Mucosa of gallbladder (tissue), 1 donor: ENCODE results near the gene MRGPRX1. TPM values are rescaled to one million over a fixed set of nuclear protein-coding genes. Genes with fewer than 3 reads are reported as not detected.
"Not testable (repeated sequence)": the region's sequence is repeated elsewhere in the genome, so short reads cannot be mapped to it uniquely, and the experiment has no call there.

Experiments
- DNase-seq: peaks from one replicate; pipeline ENCODE4 v3.0.0-alpha.2; 2020; ENCODE audit warnings: low spot score
- total RNA-seq: library from RNA; stranded (reverse); gene quantifications from one replicate; pipeline ENCODE4 v1.2.1, GENCODE V29; 2021
- donor health status: DM: no; HTN: no; CAD: no.

Gene MRGPRX1
- not detected for total RNA-seq

DNA sequence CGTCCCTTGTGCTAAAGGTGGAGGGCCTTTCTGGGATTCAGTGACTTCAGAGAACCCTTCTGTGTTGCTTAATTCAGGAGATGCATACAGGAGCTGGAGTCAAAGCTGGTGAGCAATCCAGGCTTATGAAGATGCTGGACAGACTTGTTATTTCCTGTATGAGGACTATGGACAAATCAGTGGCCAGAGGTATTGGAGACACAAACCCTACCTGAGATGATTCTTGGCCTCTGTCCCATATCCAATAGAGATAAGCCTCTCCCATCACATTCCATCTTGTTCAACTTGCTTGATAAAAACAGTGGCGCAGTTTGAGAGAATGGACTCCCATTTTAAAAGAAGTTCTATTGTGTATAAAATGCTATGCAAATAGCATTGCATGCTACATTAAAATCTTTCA lies at the start of gene MRGPRX1:
Gene MRGPRX1, minus strand, starts transcription at position 101 of the 400 bp plus-strand sequence. CDS start 4,630 bp downstream, outside the sequence.
- DNase-seq, result no peak

DNA sequence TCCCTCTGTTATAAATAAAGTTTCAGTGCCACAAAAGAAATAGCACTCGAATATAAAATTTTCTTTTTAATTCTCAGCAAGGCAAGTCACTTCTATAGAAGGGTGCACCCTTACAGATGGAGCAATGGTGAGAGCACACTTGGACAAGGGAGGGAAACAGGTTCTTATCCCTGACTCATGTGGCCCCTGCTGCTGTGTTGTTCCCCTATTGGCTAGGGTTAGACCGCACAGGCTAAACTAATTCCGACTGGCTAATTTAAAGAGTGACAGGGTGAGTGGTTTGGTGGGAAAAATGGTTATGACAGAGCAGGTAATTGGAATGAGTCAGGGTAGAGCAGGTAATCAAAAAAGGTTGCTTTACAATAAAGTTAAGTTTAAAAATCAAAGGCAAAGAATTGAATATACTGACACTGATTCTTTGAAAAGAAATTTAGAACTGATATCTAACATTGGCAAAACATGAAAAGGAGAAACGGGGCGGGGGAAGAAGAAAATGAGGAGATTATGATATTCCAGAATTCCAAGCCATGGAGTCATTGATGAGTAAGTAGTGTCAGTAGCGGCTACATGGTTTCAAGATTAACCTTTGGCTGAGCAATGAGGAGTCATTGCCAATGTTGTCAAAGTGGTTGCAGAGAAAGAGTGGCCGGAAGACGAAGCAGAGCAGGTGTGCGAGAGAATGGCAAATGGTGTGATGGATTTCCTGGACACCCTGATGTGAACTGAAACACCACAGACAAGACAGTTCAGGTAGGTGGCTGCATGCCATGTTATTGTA lies 48.4 kb upstream of the MRGPRX1 start:
- no peak for DNase-seq

DNA sequence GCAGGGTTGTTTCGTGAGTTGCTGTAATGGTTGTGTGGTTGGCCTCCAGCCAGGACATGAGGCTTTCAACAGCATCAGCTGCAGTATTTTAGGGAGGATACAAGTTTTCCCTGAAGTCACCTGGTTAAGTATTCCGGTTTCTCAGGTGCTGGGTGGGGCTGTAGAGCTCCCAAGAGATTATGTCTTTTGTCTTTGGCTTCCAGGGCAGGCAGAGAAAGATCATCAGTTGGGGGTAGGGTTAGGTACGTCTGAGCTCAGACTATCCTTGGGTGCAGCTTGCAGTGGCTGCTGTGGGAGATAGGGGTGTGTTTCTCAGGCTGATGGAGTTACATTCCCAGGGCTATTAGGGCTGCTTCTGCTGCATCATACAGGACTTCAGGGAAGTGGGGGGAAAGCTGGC lies 47.5 kb upstream of the MRGPRX1 start:
- DNase-seq, result no peak

DNA sequence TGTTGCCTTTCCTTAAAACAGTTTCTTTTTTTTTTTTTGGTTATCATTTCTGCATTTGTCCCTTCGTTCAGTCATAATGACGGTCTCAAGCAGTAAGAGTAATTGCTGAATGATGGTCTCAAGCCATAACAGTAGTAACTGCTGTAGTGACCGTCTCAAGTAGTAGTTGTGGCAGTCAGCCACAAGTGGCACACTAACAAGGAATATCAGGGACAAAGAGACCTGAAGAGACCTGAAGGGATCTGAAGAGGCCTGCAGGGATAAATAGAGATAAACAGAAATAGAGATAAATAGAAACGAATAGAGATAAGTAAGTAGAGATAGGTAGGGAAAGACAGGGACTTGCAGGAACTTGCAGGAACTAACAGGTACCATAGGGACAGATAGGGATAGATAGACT lies 42.7 kb upstream of the MRGPRX1 start:
- DNase-seq, result no peak

DNA sequence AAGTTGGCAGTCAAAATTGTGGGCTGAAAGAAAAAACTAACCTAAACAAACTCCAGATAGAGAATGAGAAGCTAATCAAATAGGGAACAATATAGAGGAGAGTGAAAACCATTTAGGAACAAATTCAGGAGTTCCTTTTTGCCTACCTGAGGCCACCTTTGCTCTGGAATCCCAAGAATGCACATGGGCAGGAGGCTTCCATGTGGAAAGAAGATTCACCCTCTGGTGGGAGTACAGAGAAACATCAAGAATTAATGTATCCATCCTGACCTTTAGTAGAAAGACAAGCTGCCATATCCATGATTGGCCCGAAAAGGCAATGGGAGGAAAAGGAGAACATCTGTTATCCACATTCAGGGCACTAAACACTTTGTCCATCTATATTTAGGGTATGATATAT lies 35.0 kb upstream of the MRGPRX1 start:
- DNase-seq, result no peak

DNA sequence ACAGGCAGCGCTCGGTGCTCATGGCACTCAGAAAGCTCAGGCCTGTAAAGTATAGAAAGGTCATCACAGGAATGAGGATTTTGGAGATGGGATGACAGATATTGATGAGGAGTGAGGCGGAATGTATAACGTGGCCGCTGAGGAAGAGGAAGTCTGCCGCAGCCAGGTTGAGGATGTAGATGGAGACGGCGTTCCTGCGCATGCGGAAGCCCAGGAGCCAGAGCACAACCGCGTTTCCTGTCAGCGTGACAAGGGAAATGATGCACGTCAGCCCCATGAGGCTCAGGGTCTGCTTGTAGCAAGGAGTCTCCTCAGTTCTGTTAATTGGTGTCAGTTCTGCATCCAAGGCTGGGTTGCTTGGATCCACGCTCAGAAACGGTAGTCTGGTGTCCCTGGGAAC lies 33.1 kb upstream of the MRGPRX1 start:
- no peak for DNase-seq

DNA sequence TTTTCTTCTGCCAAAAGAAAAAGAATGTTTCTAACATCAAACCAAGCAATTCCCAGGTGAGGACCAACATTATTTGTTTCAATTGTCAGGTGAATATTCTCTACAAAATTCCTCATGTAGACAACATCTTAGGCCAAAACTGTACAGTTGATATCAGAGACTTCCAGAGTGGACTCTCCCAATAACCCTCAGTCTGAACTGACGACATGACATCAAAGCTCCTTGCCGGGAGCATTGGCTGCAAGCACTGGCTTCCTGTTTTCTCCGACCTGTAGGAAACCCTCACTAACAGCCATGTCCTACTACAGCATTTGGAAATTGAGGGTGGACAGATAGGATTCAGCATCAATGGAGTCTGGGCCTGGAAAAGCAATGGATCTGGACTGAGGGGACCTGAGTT lies 30.5 kb upstream of the MRGPRX1 start:
- no peak for DNase-seq

DNA sequence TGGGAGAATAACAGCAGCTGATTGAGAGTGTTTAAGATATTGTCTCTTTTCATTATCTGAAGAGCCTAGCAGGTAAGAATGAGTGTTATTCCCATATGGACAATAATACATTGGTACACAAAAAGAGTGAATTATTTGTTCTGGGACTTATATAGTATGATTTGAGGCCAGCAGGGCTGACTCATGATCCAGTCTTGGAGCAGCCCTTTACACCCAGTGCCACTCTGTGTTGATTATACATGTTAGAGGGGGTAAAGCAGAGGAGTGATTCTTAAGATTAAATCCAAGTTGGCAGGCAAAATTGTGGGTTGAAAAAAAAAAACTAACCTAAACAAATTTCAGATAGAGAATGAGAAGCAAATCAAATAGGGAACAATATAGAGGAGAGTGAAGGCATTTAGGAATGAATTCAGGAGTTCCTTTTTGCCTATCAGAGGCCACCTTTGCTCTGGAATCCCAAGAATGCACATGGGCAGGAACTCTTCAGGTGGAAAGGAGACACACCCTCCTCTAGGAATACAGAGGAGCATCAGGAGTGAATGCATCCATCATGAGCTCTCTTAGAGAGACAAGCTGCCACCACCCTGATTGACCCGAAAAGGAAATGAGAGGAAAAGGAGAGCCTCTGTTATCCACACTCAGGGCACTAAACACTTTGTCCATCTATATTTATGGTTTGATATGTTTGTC lies 19.2 kb upstream of the MRGPRX1 start:
- no peak for DNase-seq

DNA sequence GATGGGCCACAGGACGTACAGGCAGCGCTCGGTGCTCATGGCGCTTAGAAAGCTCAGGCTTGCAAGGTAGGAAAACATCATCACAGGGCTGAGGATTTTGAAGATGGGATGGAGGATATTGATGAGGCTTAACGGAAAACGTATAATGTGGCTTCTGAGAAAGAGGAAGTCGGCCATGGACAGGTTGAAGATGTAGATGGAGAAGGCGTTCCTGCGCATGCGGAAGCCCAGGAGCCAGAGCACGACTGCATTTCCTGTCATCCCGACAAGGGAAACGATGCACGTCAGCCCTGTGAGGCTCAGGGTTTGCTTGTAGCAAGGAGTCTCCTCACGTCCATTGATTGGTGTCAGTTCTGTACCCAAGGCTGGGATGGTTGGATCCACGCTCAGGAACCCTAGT lies 17.4 kb upstream of the MRGPRX1 start:
- no peak for DNase-seq

DNA sequence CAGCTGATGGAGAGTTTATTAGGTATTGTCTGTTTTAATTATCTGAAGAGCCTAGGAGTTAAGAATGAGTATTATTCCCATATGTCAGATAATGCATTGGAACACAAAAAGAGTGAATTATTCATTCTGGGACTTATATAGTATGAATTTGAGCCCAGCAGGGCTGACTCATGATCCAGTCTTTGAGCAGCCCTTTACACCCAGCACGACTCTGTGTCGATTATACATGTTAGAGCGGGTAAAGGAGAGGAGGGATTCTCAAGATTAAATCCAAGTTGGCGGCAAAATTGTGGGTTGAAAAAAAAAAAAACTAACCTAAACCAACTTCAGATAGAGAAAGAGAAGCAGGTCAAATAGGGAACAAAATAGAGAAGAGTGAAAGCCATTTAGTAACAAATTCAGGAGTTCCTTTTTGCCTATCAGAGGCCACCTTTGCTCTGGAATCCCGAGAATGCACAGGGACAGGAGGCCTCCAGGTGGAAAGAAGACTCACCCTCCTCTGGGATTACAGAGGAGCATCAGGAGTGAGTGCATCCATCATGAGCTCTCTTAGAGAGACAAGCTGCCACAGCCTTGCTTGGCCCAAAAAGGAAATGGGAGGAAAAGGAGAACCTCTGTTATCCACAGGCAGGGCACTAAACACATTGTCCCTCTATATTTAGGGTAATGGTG lies 3.1 kb downstream of the MRGPRX1 start:
- DNase-seq, result no peak

DNA sequence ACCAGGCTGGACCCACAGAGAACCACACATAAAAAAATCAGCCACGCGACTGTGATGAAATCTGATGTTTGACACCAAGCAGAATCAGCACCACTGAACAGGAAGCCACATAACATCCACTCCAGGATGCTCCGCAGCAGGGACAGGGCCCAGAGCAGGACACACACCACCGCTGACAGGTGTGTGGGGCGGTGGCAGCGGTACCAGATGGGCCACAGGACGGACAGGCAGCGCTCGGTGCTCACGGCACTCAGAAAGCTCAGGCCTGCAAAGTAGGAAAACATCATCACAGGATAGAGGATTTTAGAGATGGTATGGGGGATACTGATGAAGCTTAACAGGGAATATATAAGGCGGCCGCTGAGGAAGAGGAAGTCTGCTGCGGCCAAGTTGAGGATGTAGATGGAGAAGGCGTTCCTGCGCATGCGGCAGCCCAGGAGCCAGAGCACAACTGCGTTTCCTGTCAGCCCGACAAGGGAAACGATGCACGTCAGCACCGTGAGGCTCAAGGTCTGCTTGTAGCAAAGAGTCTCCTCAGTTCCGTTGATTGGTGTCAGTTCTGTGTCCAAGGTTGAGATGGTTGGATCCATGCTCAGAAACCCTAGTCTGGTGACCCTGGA lies 4.9 kb downstream of the MRGPRX1 start:
- no peak for DNase-seq

DNA sequence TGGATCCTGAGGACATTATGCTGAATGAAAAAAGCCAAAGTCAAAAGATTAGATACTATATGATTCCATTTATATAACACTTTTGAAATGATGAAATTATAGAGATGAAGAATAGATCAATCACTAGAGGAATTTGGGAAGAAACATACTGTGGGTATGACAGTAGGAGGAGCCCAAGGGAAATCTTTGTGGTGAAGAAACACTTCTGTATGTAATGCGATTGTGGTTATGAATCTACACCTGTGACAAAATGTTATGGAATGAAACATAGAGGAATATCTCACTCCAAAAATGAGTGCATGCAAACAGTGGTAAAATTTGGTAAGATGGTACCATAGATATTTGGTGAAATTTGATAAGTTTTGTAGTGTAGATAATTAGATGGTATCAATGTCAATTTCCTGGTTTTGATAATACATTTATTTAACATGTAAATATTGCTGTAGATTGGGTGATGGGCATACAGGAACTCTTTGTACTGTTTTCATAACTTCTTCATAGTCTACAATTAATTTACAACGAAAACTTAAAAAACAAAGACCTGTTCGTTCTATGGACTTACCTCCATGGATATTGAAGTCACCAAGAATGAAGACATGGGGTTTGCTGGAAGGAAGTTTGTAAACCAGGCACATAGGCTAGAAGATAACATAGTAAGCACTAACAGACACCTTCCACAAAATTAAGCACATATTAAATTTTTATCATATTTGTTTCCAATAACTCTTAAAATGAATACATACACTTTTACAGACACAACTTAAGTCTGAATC lies 11.5 kb downstream of the MRGPRX1 start:
- DNase-seq, result no peak

DNA sequence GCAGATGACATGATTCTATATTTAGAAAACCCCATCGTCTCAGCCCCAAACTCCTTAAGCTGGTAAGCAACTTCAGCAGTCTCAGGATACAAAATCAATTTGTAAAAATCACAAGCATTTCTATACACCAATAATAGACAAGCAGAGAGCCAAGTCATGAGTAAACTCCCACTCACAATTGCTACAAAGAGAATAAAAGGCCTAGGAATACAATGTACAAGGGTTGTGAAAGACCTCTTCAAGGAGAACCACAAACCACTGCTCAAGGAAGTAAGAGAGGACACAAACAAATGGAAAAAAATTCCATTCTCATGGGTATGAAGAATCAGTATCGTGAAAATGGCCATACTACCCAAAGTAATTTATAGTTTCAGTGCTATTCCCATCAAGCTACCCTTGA lies 13.8 kb downstream of the MRGPRX1 start:
- not testable (repeated sequence) for DNase-seq

DNA sequence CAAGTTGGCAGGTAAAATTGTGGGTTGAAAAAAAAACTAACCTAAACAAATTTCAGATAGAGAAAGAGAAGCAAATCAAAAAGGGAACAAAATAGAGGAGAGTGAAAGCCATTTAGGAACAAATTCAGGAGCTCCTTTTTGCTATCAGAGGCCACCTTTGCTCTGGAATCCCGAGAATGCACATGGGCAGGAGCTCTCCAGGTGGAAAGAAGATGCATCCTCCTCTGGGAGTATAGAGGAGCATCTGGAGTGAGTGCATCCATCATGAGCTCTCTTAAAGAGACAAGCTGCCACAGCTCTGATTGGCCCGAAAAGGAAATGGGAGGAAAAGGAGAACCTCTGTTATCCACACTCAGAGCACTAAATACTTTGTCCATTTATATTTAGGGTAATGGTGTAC lies 26.3 kb downstream of the MRGPRX1 start:
- DNase-seq, result no peak

DNA sequence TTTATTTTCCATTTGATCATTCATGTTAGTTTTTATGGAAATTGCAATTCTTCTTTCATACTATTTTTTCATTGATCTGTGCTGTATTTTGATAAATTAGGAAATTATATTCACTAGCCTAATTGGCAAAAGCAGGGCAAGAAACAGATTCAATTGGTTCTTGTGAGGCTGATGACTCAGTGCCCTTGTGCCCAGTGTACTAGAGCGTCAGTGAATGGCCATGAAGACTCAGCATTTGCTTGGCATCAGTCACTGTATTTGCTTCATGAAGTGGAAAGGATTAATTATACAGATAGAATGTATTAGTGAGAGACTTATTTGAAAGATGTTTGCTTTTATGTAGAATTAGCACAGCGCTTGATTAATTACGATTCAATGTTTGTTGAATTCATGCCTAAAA lies 31.8 kb downstream of the MRGPRX1 start:
- no peak for DNase-seq

DNA sequence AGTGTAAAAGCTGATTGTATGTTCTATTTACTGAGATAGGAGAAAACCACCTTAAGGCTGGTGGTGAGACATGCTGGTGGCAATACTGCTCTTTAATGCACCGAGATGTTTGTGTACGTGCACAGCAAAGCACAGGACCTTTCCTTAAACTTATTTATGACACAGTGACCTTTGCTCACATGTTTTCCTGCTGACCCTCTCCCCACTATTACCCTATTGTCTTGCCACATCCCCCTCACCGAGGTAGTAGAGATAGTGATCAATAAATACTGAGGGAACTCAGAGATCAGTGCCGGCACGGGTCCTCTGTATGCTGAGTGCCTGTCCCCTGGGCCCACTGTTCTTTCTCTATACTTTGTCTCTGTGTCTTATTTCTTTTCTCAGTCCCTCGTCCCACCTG lies 38.6 kb downstream of the MRGPRX1 start:
- DNase-seq, result not testable (repeated sequence)

DNA sequence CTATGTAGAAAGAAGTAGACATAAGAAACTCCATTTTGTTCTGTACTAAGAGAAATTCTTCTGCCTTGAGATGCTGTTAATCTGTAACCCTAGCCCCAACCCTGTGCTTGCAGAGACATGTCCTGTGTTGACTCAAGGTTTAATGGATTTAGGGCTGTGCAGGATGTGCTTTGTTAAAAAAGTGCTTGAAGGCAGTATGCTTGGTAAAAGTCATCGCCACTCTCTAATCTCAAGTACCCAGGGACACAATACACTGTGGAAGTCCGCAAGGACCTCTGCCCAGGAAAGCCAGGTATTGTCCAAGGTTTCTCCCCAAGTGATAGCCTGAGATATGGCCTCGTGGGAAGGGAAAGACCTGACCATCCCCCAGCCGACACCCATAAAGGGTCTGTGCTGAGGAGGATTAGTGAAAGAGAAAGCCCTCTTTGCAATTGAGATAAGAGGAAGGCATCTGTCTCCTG lies 39.0 kb downstream of the MRGPRX1 start:
- not testable (repeated sequence) for DNase-seq

DNA sequence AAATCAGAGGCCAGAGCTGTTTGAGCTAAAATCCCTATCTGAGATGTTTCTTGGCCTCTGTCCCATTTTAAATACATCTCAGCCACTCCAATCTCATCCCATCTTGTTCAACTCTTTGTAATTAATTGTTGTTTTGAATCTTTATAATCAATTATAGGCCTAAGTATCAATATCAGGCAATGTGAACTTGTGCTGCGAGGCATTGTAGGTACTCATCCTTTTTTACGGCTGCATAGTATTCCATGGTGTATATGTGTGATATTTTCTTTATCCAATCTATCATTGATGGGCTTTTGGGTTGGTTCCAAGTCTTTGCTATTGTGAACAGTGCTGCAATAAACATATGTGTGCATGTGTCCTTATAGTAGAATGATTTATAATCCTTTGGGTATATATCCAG lies 47.5 kb downstream of the MRGPRX1 start:
- DNase-seq, result not testable (repeated sequence)

DNA sequence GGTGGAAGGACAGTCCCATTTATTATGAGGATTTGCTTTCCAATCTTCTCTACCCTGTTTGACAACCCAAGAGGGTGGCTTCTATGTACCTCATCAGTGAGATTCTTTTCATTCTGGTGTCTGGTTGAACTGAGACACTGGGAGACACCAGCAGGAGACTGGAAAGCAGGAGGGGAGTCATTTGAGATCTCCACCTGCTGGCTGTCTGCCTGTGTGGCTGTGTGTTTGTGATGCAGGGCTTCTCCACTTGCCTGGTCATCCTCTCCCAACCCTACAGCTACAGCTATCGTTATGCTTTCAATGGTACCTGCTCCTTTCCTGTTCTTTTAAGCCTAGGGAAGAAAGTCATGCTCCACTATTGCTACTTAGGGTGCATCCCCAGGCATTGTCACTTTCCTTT lies 48.6 kb downstream of the MRGPRX1 start:
- DNase-seq, result no peak
